ENCODE data around the gene NHLRC4.
A peak's percentile ranks its signal among the peaks of the same experiment; 100 is the strongest.

Gene NHLRC4

DNA sequence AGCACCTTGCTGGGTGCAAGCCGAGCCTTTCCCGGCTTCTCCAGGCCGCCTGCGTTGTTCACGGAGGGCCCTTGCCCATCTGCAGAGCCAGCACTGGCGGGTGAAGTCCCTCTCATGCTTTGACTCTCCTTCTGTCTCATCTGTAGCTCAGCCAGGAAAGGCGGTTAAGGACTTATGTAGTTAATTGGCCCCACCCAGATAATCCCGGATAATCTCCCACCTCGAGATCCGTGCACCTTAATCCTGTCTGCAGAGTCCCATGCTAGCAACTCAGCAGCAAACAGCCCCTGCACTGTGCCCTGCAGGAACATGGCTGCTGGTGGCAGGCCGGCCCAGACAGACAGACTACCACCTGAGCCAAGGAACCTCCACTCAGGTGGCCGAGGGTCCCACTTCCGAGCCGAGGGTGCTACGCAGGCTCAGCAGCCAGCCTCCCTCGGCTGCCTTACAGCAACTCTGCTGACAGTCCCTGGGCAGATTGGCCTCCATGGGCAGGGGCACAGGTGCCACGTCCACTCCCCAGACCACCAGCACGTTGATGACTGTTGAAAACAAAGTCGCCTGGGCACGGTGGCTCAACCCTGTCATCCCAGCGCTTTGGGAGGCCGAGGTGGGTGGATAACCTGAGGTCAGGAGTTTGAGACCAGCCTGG lies 40.0 kb downstream of the NHLRC4 start:
- DNase-seq = no peak

DNA sequence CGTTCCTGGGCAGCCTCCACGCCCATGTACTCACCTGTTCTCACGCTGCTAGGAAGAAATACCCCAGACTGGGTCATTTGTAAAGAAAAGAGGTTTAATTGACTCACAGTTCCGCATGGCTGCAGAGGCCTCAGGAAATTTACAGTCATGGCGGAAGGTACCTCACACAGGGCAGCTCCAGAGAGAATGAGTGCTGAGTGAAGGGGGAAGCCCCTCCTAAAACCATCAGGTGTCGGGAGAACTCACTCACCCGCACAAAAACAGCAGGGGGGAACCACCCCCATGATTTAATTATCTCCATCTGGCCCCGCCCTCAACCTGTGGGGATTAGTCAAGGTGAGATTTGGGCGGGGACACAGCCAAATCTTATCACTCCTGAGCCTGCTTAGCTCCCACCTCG lies 41.2 kb downstream of the NHLRC4 start:
- no peak for DNase-seq

DNA sequence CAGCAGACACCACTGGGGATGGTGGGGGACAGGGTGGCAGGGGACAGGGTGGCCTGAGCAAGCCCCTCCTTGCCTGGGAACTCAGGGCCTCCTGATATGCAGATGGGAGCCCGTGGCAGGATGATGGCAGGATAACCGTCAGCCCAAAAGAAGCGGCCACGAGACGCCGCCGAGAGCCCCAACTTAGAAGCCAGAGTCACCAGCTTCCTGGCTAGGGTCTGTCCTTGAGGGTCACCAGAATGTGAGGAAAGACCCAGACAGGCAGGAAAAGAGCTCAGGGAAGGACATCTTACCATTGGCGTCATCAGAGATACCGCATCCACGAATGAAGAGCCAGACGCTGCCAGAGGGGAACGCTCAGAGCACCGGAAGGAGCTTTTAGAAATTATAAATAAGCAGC lies 42.5 kb downstream of the NHLRC4 start:
- no peak for DNase-seq

DNA sequence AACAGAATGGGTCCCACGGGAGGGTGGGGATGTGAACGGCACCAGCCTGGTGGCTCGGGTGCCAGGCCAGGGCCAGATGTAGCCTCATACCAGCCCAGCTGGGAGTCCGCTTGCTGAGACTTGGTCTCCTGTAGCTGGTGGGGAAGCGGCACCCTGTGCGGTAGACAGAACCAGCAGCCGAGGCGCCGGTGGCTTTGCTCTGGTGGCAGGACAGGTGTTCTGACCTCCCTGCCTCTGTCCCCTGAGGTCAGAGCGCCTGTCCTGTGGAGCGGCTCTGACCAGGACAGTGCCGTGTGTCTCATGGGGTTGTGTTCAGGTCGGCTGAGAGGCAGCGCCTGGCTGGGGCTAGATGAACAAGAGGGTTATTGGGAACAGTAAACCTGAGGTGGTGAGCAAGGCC lies 43.2 kb downstream of the NHLRC4 start:
- DNase-seq = no peak

DNA sequence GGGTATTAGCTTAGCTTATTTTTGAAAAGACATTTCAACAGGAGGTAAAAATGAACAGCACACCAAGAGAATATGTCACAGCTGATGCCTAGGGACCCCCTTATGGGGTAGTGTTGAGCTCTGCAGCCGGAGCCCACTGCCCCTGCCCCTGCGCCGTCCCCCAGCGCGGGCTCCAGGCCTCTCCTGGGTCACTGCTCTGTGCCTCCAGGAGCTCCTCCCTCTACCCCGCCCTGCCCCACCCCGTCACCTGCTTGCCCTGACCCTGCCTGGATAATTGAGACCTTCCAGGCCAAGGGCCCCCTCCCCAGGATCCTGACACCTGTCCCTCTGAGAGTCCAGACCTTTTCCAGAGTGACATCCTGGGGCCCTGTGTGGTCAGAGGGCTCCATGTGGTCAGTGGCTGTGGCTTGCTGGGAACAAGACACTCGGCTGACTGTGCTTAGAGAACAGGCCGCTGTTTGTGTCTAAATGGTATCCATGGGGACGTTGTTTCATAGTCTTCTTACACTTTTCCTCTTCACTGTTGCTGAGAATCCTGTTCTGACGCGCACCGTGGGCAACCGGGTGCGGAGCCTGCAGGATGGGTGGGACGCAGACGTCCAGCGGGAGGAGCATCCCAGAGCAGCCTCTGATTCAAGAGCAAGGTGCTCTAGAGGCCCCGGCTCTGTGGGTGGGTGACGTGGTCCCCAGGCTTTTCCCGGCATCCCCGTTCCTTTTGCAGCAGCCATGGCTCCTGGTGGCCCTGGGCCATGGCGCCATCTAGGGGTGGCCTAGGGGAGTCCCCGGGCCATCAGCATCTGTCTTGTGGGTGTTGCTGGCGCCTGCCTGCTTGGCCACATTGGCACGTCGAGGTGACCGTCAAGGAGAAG lies 43.9 kb downstream of the NHLRC4 start:
- DNase-seq = peak; percentile 63

DNA sequence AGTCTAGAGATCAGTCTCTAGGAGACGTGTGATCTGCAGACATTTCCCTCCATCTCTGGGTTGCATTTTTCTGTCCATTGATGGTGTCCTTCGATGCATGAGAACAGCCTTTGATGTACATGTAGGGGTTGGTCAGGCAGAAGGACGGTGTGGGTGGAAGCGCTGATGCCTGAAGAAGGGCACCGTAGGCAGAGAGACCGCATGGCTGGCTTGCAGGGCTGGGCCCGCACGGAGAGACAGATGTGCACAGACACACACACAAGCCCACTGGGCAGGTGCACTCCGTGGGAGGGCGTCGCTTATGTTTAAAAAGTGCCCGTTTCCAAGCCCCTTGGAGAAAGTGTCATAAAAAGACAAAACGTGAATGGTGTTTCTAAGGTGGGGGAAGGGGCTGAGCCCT lies 48.3 kb downstream of the NHLRC4 start:
- DNase-seq = no peak

DNA sequence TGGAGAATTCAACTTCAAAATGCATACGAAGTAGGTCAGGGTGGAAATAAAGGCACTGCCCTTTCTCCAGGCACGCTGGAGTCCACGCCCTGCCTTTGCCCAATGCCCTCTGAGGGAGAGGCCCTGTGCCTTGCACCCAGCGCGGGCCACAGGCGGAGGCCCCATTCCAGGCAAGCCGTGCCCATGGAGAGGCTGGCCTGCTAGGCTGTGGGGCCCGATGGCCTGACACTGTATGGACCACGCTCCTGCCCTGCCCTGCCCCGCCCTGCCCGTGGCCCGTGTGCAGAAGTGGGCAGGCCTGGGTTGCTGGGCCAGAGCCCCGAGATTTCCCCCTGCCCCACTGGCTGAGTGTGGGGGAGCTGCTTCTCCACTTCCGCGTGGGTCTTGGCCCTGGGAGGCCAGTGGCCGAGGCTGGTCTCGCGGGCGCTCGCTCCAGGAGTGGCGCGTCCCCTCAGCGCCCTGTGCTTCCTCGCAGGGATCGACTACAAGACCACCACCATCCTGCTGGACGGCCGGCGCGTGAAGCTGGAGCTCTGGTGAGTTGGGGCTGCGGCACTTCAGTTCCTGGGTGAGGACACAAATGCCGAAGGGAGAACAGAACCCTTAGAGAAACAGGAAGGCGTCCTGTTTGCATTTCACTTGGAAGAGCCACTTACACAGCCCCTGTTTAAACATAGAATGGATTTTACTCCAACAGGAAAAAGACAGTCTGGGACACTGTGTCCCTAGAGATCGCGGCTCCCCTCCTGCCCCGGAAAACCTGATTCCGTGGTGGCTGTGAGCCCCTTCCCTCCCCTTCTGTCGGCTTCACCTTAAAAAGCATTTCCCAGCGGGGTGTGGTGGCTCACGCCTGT lies 50.2 kb downstream of the NHLRC4 start:
- no peak for DNase-seq

DNA sequence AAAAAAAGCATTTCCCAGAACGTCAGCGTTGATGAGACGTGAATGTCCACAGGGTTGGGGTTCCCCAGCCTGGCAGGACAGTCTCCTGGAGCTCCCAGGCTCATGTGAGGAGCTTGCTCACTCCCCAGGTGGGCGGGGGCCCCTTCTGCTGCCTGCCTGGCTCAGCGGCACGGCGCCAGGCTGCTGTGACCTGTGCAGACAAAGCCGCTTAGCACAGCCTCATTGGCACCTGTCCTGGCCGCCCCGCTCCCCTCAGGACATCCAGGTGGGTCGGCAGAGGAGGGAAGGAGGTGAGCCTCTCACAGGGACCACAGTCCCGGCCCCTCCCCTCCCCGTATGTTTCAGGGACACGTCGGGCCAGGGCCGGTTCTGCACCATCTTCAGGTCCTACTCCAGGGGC lies 51.0 kb downstream of the NHLRC4 start:
- DNase-seq = no peak

Measured in CD4-positive, alpha-beta T cell treated with Interleukin-10 for 1 hour (primary cell).